GM23338 (cell line): Measurements from ENCODE around the gene VMAC. TPM values are rescaled to one million over a fixed set of nuclear protein-coding genes. Genes with fewer than 3 reads are reported as not detected.
A peak's percentile ranks its signal among the peaks of the same experiment; 100 is the strongest.

Experiments used
- ATAC-seq: fragments of 200-7000 bp; cut with Tn5 transposase; 3 replicates; pipeline ENCODE4 v1.9.1; 2020
- DNase-seq: peaks from one replicate; pipeline ENCODE4 v3.0.0-alpha.2; 2015; ENCODE audit warnings: low spot score
- H2AFZ ChIP-seq: fragments of 200-600 bp; sonication (generic); 2 replicates; pipeline ENCODE4 v1.8.0; 2016; ENCODE audit warnings: antibody characterized with exemption, mild to moderate bottlenecking, moderate library complexity
- H3F3A ChIP-seq: fragments of 200-600 bp; sonication (generic); replicated peaks from 2 replicates; pipeline ENCODE4 v1.8.0; 2017; ENCODE audit warnings: antibody characterized with exemption, mixed run types, low read depth
- H3K27ac ChIP-seq: fragments of 200-600 bp; sonication (generic); 2 replicates; pipeline ENCODE4 v1.6.1; 2016; ENCODE audit warnings: low read depth
- H3K27me3 ChIP-seq: fragments of 200-600 bp; sonication (generic); 2 replicates; pipeline ENCODE4 v1.8.0; 2016; ENCODE audit warnings: mild to moderate bottlenecking, mixed run types, moderate library complexity; ENCODE audit not compliant: insufficient read depth
- H3K36me3 ChIP-seq: fragments of 200-600 bp; sonication (generic); 2 replicates; pipeline ENCODE4 v1.8.0; 2016; ENCODE audit warnings: mild to moderate bottlenecking; ENCODE audit not compliant: insufficient read depth
- H3K4me1 ChIP-seq: fragments of 200-600 bp; sonication (generic); 2 replicates; pipeline ENCODE4 v1.8.0; 2016; ENCODE audit warnings: mild to moderate bottlenecking, moderate library complexity; ENCODE audit not compliant: insufficient read depth
- H3K4me2 ChIP-seq: fragments of 200-600 bp; sonication (generic); 2 replicates; pipeline ENCODE4 v1.7.1; 2017; ENCODE audit warnings: mixed run types
- H3K4me3 ChIP-seq: fragments of 200-600 bp; sonication (generic); 2 replicates; pipeline ENCODE4 v1.6.1; 2016; ENCODE audit warnings: mixed run types
- H3K79me2 ChIP-seq: fragments of 200-600 bp; sonication (generic); replicated peaks from 2 replicates; pipeline ENCODE4 v1.8.0; 2017; ENCODE audit warnings: mild to moderate bottlenecking; ENCODE audit not compliant: insufficient read depth
- H3K9me2 ChIP-seq: fragments of 200-600 bp; sonication (generic); 2 replicates; pipeline ENCODE4 v1.8.0; 2017; ENCODE audit not compliant: insufficient read depth
- H4K20me1 ChIP-seq: fragments of 200-600 bp; sonication (generic); replicated peaks from 2 replicates; pipeline ENCODE4 v1.8.0; 2017; ENCODE audit warnings: mild to moderate bottlenecking; ENCODE audit not compliant: insufficient read depth
- H3K27ac Mint-ChIP-seq: 2 replicates; pipeline ENCODE4 v1.8.0; 2020; ENCODE audit warnings: inconsistent platforms, mild to moderate bottlenecking, moderate library complexity, mixed read lengths
- H3K27me3 Mint-ChIP-seq: 3 replicates; pipeline ENCODE4 v1.8.0; 2022; ENCODE audit warnings: low read depth, mild to moderate bottlenecking, moderate library complexity, mixed read lengths, inconsistent platforms; ENCODE audit not compliant: insufficient read depth, poor library complexity
- H3K36me3 Mint-ChIP-seq: 3 replicates; pipeline ENCODE4 v1.8.0; 2021; ENCODE audit warnings: low read depth, mild to moderate bottlenecking, inconsistent platforms, moderate library complexity, mixed read lengths
- H3K4me1 Mint-ChIP-seq: 3 replicates; pipeline ENCODE4 v1.8.0; 2020; ENCODE audit warnings: mild to moderate bottlenecking, inconsistent platforms, mixed read lengths
- H3K4me3 Mint-ChIP-seq: 3 replicates; pipeline ENCODE4 v1.8.0; 2021; ENCODE audit warnings: moderate library complexity, mild to moderate bottlenecking, inconsistent platforms, mixed read lengths
- H3K9me3 Mint-ChIP-seq: 3 replicates; pipeline ENCODE4 v1.8.0; 2020; ENCODE audit warnings: moderate library complexity, mild to moderate bottlenecking, inconsistent platforms, mixed read lengths
- CREB1 ChIP-seq: fragments of 250-450 bp; sonication (Bioruptor Pico); IDR thresholded peaks from 2 replicates; pipeline ENCODE4 v1.5.0; 2020; ENCODE audit warnings: low read depth, mild to moderate bottlenecking, moderate library complexity
- ETS1 ChIP-seq: IDR thresholded peaks from 2 replicates; pipeline ENCODE4 v1.6.1; 2016; ENCODE audit warnings: antibody characterized with exemption
- EZH2phosphoT487 ChIP-seq: fragments of 200-600 bp; sonication (generic); IDR thresholded peaks from one replicate; pipeline ENCODE4 v1.8.1; 2018; ENCODE audit warnings: antibody characterized with exemption; ENCODE audit not compliant: unreplicated experiment
- JUNB ChIP-seq: IDR thresholded peaks from one replicate; pipeline ENCODE4 v1.6.1; 2016; ENCODE audit warnings: antibody characterized with exemption; ENCODE audit not compliant: unreplicated experiment
- NANOG ChIP-seq: IDR thresholded peaks from 2 replicates; pipeline ENCODE4 v1.6.1; 2016; ENCODE audit warnings: antibody characterized with exemption, borderline replicate concordance
- STAT1 ChIP-seq: IDR thresholded peaks from one replicate; pipeline ENCODE4 v1.6.1; 2016; ENCODE audit warnings: antibody characterized with exemption; ENCODE audit not compliant: unreplicated experiment
- ZNF114 ChIP-seq: fragments of 250-450 bp; sonication (Bioruptor Pico); IDR thresholded peaks from 2 replicates; pipeline ENCODE4 v1.5.0; 2020; ENCODE audit warnings: mild to moderate bottlenecking, moderate library complexity
- polyA plus RNA-seq: library from polyadenylated mRNA; unstranded; fragments of >200 nt; fragmentation: Nextera tagmentation; extraction: Ambion mirVana; gene quantifications from 2 replicates; pipeline ENCODE4 v1.2.1, GENCODE V29; 2016
- total RNA-seq: library from RNA; depleted of rRNA; stranded (reverse); fragments of >200 nt; shearing (Covaris generic); gene quantifications from 2 replicates; pipeline ENCODE4 v1.2.3, GENCODE V29; 2014
- TF ChIP-seq, protein P1 (sequence below): fragments of 250-450 bp; sonication (Bioruptor Pico); IDR thresholded peaks from 2 replicates; pipeline ENCODE4 v1.5.0; 2020; ENCODE audit warnings: mild to moderate bottlenecking, moderate library complexity
- TF ChIP-seq, protein P2 (sequence below): IDR thresholded peaks from one replicate; pipeline ENCODE4 v1.6.1; 2018; ENCODE audit warnings: antibody characterized with exemption; ENCODE audit not compliant: unreplicated experiment

Gene VMAC
- total and polyA plus RNA-seq, 2 experiments from 2014 or later = 0.79 to 3.7 TPM

DNA sequence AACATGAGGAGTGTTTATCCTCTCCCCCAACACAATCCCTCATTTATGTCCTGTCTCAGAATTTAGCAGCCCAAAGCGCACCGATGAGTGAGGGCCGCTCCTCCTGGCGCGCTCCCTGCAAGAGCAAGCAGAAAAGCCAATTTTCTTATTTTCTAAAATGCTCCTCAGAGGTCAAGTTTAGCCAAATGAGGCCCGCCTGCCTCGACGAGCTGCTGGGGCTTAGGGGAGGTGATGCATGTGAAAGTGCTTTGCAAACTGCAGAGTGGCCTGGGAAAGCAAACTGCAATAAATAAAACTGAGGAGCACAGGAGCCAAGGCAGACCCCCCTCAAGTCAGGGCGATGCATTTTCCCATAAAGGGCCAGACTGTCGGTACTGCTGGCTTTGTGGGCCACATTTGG, 38.4 kb downstream of the VMAC start:
- peaks cover 40% of the 10 kb centered on the region for H3K4me1 Mint-ChIP-seq
- H3K79me2 ChIP-seq = peaks cover 86% of the 10 kb centered on the region

More for the DNA sequence above, 38.4 kb downstream of the VMAC start:
- DNase-seq (no peak), ATAC-seq (no peak)
- H3F3A ChIP-seq = no peaks in the 10 kb centered on the region
- H3K9me2 ChIP-seq = no peaks in the 10 kb centered on the region
- no peak overlapping the region for H3K4me3 ChIP-seq
- H2AFZ ChIP-seq = no peak overlapping the region
- no peaks in the 10 kb centered on the region for H3K9me3 Mint-ChIP-seq
- H3K4me1 ChIP-seq = no peaks in the 10 kb centered on the region; the same call in 1 of the 2 replicates
- no peak overlapping the region for H3K27ac ChIP-seq
- TF ChIP-seq ETS1 = no peak
- TF ChIP-seq ZNF114 = no peak
- TF ChIP-seq, protein P1, sequence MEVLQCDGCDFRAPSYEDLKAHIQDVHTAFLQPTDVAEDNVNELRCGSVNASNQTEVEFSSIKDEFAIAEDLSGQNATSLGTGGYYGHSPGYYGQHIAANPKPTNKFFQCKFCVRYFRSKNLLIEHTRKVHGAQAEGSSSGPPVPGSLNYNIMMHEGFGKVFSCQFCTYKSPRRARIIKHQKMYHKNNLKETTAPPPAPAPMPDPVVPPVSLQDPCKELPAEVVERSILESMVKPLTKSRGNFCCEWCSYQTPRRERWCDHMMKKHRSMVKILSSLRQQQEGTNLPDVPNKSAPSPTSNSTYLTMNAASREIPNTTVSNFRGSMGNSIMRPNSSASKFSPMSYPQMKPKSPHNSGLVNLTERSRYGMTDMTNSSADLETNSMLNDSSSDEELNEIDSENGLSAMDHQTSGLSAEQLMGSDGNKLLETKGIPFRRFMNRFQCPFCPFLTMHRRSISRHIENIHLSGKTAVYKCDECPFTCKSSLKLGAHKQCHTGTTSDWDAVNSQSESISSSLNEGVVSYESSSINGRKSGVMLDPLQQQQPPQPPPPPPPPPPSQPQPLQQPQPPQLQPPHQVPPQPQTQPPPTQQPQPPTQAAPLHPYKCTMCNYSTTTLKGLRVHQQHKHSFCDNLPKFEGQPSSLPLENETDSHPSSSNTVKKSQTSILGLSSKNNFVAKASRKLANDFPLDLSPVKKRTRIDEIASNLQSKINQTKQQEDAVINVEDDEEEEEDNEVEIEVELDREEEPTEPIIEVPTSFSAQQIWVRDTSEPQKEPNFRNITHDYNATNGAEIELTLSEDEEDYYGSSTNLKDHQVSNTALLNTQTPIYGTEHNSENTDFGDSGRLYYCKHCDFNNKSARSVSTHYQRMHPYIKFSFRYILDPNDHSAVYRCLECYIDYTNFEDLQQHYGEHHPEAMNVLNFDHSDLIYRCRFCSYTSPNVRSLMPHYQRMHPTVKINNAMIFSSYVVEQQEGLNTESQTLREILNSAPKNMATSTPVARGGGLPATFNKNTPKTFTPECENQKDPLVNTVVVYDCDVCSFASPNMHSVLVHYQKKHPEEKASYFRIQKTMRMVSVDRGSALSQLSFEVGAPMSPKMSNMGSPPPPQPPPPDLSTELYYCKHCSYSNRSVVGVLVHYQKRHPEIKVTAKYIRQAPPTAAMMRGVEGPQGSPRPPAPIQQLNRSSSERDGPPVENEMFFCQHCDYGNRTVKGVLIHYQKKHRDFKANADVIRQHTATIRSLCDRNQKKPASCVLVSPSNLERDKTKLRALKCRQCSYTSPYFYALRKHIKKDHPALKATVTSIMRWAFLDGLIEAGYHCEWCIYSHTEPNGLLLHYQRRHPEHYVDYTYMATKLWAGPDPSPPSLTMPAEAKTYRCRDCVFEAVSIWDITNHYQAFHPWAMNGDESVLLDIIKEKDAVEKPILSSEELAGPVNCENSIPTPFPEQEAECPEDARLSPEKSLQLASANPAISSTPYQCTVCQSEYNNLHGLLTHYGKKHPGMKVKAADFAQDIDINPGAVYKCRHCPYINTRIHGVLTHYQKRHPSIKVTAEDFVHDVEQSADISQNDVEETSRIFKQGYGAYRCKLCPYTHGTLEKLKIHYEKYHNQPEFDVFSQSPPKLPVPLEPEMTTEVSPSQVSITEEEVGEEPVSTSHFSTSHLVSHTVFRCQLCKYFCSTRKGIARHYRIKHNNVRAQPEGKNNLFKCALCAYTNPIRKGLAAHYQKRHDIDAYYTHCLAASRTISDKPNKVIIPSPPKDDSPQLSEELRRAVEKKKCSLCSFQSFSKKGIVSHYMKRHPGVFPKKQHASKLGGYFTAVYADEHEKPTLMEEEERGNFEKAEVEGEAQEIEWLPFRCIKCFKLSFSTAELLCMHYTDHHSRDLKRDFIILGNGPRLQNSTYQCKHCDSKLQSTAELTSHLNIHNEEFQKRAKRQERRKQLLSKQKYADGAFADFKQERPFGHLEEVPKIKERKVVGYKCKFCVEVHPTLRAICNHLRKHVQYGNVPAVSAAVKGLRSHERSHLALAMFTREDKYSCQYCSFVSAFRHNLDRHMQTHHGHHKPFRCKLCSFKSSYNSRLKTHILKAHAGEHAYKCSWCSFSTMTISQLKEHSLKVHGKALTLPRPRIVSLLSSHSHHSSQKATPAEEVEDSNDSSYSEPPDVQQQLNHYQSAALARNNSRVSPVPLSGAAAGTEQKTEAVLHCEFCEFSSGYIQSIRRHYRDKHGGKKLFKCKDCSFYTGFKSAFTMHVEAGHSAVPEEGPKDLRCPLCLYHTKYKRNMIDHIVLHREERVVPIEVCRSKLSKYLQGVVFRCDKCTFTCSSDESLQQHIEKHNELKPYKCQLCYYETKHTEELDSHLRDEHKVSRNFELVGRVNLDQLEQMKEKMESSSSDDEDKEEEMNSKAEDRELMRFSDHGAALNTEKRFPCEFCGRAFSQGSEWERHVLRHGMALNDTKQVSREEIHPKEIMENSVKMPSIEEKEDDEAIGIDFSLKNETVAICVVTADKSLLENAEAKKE (CRISPR knock-in tag) = no peak
- TF ChIP-seq STAT1 = no peak
- TF ChIP-seq CREB1 (CRISPR knock-in tag) = no peak
- no peak for TF ChIP-seq JUNB
- no peak for TF ChIP-seq NANOG
- TF ChIP-seq EZH2phosphoT487 = no peak
- TF ChIP-seq, protein P2, sequence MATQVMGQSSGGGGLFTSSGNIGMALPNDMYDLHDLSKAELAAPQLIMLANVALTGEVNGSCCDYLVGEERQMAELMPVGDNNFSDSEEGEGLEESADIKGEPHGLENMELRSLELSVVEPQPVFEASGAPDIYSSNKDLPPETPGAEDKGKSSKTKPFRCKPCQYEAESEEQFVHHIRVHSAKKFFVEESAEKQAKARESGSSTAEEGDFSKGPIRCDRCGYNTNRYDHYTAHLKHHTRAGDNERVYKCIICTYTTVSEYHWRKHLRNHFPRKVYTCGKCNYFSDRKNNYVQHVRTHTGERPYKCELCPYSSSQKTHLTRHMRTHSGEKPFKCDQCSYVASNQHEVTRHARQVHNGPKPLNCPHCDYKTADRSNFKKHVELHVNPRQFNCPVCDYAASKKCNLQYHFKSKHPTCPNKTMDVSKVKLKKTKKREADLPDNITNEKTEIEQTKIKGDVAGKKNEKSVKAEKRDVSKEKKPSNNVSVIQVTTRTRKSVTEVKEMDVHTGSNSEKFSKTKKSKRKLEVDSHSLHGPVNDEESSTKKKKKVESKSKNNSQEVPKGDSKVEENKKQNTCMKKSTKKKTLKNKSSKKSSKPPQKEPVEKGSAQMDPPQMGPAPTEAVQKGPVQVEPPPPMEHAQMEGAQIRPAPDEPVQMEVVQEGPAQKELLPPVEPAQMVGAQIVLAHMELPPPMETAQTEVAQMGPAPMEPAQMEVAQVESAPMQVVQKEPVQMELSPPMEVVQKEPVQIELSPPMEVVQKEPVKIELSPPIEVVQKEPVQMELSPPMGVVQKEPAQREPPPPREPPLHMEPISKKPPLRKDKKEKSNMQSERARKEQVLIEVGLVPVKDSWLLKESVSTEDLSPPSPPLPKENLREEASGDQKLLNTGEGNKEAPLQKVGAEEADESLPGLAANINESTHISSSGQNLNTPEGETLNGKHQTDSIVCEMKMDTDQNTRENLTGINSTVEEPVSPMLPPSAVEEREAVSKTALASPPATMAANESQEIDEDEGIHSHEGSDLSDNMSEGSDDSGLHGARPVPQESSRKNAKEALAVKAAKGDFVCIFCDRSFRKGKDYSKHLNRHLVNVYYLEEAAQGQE = no peak
- H3K27me3 ChIP-seq = no peaks in the 10 kb centered on the region
- peaks cover 17% of the 10 kb centered on the region for H3K27me3 Mint-ChIP-seq
- peaks cover 36% of the 10 kb centered on the region for H4K20me1 ChIP-seq
- no peak overlapping the region for H3K4me2 ChIP-seq
- H3K27ac Mint-ChIP-seq = peak overlapping the region; percentile 73; the same call in 1 of the 2 replicates
- H3K36me3 Mint-ChIP-seq = peaks cover 37% of the 10 kb centered on the region
- H3K4me3 Mint-ChIP-seq = no peak overlapping the region
- peaks cover 8% of the 10 kb centered on the region; the same call in 1 of the 2 replicates for H3K36me3 ChIP-seq
